GM21717 (cell line): ENCODE data around the gene COQ4.
"Not testable (repeated sequence)": the region's sequence is repeated elsewhere in the genome, so short reads cannot be mapped to it uniquely, and the experiment has no call there.

Experiments
- ATAC-seq: cut with Tn5 transposase; IDR thresholded peaks from one replicate; pipeline ENCODE4 v1.9.1; 2021; ENCODE audit warnings: mild to moderate bottlenecking, moderate library complexity; ENCODE audit not compliant: unreplicated experiment

Gene COQ4

DNA sequence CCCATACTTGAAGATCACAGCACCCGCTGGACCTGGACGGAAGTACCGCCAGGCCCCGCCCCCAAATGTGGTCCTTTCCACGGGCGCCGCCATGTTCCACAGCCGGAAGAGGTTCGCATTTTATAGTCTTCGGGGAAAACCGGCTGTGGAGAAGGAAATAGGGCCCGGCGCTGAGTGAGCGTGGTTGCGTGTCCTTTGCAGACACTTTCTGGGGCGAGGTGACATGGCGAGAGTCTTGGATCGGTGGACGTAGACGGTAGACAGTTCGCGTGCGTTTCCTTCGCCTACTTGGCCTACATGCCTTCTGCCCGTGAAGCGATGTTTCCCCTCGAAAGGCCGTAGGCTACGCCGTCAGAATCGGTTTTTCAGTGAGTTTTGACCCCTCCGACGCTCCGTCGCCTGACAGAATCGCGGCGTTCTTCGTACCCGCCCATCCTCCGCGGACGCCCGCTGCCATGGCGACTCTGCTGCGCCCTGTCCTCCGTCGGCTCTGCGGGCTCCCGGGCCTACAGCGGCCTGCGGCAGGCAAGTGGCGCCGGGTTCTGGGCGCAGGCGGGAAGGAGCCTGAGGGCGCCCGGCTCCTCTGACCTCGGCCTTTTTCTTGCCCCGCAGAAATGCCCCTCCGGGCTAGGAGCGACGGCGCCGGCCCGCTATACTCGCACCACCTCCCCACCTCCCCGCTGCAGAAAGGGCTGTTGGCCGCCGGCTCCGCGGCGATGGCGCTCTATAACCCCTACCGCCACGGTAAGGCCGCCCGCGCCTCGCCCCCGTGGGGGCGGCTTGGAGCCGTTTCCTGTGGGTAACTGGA, at the start of gene COQ4, which contains the start of gene TRUB2:
Gene COQ4 (plus strand): TSS at position 436 of the 808 bp plus-strand sequence. CDS start 20 bp downstream, at position 456.
Gene TRUB2 (minus strand): TSS at position 44 of the 808 bp plus-strand sequence. CDS start 39 bp downstream, at position 5.
- ATAC-seq = peak; percentile 64

DNA sequence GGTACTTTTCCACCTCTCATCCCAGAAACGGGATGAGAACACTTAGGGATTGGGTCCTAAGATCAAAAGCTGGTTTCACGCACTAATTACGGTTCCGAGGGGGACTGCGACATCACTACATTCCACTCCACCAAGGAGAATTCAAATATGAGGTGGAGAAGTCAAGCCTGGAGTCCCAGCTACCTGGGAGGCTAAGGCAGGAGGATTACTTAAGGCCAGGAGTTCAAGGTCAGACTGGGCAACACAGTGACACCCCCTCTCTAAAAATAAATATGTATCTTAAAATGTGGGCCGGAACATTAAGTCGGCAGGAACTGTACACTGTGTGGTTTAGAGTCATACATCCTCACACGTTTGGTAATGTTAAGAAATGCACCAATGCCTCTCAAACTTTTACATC, 48.4 kb upstream of the COQ4 start:
- ATAC-seq = no peak

DNA sequence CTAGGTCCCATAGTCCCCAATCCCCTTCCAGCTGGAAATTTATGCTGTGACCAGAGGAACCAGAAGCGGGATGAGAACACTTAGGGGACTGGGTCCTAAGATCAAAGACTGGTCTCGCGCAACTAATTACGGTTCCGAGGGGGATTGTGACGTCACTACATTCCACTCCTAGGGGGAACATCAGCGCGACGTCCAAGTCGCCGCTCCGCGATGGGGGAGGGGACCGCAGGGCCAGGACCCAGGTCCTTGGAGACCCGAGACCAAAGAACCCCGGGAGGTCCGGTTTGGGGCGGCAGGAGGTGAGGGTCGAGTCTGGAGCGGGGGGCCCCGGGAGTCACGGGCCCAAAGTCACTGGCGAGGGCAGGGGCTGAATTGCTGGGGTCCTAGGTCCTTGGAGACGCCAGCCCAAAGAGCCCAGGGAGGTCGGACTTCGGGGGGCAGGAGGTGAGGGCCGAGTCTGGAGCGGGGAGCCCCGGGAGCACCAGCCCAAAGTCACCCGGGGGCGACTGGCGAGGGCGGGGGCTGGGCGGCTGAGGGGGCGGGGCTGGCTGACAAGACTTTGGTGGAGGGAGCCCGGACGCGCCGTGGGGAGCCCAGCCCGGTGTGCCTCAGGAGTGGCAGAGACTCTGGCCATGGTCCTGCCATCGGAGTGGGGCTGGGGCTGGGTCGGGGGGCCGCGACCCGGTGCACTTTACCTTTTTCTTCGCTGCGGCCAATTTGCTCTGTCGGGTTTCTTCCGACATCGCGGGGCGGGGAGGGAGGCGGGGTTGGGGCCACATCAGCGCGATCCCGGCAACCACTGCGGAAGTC, 47.2 kb upstream of the COQ4 start, which contains the start of gene GOLGA2:
Gene GOLGA2 (minus strand): TSS at position 810 of the 810 bp plus-strand sequence. CDS start 31 bp downstream, at position 779.
- peak; percentile 44 for ATAC-seq

DNA sequence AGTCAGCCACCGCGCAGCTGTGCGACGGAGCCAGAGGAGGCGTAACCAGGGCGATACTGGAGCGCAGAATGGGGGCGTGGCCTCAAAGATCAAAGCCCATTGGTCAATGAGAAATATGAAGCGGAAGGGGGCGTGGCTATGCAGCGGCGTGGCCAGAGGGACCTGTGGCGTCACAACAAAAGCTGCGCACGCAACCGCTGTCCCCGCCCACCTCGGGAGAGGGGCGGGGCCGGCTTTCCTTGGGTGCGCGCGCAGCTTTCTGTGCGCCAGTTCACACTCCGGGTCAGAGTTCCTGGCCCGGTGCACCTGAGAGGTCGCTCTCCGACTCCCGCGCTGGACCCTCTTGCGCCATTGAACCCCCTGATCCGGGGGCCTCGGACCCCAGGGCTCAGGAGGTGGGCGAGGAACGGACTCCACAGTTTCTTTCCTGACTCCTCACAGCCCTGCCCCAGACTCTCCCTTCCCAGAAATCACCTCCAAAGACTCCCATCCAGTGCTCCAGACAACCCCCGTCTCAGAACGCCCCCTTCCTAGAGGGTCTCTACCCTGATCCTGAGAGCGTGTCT, 46.5 kb upstream of the COQ4 start, which contains the start of gene SWI5:
Gene SWI5 (plus strand): TSS at position 269 of the 566 bp plus-strand sequence.
- ATAC-seq = peak; percentile 92

DNA sequence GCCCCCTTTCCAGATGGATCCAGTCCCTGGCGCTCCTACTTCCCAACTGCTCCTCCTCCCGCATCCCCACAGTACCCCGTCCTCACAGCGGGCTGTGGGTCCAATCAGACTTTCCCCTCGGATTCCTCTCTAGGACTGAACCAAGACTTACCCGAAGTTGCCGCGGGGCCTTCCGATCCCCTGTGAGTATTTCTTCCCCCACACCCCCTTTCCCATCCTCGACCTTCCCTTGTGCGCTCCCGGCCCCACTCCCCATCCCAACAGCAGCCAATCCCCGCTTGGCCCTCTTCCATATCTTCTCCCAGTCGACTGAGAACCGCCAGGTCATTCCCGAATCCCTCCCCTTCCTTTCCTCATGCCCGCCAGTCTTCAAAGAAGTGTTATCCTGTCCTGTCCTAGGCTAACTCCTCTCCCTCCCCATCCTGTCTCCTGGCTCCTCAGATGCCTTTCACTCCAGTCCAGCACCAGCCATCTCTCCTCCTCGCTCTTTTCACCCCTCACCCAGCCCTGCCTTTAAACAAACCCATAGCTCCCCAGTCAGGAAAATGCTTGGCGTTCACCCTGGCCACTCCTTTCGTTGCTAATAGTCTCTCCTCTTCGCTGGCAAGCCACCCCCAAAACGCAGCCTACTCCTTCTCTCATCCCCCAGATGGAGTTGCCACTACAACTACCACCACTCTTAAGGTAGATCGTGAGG, 45.9 kb upstream of the COQ4 start:
- no peak for ATAC-seq

DNA sequence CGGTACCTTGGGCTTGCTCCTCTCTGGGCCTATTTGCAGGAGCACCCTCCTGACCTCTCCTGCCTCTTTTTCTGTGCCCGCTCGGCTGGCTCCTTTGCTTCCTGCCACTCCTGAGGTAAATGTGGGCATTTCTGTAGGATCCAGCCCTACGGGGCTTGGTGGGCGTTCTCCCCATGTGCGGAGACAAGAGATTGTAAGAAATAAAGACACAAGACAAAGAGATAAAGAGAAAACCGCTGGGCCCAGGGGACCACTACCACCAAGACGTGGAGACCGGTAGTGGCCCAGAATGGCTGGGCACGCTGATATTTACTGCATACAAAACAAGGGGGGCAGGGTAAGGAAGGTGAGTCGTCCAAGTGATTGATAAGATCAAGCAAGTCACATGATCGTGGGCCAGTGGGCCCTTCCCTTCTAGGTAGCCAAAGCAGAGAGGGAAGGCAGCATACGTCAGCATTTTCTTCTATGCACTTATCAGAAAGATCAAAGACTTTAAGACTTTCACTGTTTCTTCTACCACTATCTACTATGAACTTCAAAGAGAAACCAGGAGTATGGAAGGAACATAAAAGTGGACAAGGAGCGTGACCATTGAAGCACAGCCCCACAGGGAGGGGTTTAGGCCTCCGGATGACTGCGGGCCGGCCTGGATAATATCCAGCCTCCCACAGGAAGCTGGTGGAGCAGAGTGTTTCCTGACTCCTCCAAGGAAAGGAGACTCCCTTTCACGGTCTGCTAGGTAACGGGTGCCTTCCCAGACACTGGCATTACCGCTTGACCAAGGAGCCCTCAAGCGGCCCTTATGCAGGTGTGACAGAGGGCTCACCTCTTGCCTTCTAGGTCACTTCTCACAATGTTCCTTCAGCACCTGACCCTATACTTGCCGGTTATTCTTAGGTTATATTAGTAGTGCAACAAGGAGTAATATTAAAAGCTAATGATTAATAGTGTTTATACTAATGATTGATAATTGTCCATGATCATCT, 43.3 kb upstream of the COQ4 start:
- ATAC-seq = not testable (repeated sequence)

DNA sequence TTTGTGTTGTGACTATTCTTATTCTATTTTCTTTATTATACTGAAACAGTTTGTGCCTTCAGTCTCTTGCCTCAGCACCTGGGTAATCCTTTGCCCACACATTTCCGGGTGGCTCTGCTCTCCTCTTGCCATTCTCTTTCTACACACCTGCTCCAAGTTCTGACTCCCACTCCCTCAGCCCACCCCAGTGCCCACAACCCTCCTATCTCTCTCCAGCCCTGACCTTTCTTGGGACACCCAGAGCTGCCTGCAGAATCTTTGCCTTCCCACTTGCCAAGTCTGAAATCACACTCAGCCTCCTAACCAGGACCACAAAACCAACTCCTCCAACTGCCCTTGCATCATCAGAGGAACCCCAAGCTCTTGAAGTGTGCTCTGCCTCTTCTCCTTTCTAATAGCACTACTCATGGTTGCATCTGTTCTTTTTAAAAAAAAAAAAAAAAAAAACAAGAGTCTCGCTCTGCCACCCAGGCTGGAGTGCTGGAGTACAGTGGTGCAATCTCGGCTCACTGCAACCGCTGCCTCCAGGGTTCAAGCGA, 42.5 kb upstream of the COQ4 start:
- ATAC-seq = no peak

DNA sequence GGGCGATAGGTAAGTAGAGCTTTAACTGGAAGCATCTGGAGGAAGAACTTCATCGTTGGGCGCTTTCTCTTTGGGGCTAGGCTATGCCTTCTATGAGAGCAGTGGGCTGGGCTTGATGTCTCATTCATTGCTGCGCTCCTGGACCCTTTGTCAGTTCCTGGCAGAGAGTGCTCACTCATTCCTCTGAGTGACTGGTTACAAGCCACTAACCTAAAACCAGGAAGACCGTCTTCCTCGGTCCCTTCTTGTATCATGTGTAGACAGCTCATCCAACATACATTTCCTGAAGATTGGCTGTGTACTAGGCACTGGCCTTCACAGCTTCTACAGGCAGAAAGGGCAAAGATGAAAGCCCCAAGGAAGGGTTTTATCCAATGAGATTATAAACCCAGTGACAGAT, 40.1 kb upstream of the COQ4 start:
- ATAC-seq = no peak

DNA sequence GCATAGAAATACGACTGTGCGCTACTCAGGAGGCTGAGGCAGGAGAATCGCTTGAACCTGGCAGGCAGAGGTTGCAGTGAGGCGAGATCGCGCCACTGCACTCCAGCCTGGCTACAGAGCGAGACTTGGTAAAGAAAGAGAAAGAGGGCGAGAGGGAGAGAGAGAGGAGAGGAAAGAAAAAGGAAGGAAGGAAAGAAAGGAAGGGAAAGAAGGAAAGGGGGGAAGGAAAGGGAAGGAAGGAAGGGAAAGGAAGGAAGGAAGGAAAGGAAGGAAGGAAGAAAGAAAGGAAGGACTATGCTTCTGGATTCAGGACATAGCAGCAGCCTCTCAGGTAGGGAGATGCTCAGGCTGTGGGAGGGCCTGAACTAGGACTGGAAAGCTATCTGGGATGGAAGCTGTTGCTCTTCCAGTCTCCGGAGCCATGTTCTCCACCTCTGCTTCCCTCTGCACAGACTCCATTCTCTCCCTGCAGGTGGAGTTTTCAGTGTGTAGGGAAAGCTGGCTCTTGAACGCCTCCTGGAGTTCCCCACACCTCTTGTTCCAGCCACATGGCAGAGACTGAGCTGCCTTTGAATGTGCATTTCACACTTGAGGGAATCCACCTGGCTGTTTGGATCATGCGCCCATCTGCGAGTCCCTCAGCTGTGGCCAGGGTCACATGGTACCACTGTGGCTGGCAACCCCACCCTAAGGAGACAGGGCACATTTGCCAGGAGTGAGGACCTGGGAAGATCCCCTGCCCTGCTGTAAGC, 37.4 kb upstream of the COQ4 start:
- no peak for ATAC-seq

DNA sequence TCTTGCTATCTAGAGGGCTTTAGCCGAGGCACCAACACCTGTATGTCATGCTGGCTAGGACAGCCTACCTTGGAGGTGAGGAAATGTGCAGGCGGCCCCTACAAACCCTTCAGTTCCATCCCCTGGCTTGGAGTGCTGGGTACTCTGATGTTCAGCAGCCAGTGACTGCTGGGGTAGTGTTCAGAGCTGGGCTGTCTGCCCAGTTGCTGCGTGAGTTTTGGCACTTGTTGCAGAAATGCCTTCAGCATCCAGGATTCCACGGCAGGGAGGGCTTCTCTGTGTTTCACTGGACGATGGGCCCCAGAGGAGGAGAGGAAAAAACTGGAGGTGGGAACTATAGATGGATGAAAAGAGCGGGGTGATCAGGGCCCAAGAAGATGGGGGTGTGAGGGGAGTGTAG, 36.2 kb upstream of the COQ4 start:
- ATAC-seq = no peak

DNA sequence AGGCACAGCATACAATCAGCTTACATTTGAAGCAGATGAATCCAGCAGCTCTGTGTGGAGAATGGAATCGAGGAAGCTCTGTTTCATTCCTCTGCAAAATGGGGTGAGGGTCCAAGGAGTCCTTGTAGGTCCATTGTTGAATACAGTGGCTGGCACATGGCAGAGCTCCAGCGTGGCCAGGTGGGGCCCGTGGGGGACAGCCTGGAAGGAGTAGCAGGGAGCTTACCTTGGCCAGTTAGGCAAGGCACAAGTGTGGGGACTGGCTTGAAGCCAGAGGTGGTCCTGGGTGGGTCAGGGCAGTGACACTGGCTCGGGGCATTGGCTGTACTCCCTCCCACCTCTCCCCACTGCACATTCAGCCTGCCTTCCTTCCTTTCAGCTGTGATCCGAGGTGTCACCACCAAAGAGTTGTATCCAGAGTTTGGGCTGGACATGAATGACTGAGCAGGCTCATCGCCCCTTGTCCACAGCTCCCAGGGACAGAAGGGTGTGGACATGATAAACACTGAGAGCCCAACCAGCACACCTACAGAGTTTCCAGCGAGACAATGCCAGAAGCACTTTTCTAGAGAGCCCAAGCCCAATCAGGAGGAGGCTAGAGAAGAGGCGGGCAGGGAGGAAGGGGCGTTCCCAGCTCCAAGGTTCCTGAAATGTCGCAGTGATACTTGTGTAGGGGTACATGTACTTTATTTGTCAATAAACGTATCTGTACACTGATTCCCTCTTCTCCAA, 34.2 kb upstream of the COQ4 start:
- no peak for ATAC-seq

DNA sequence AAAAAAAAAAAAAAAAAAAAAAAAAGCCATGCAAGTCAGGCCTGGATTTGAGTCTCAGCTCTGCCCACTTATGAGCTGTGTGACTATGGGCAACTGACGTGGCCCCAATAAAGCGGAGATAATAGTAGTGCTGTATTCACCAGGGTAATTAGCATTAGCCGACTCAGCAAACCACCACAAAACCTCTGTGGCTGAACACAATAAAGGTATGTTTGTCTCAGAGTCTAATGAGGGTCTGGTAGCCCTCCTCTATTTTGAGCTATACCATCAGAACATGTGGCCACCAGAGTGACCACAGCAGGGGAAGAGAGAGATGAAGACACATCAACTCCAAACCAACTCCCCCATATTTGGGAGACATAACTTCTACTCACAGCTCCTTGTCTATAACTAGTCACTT, 30.6 kb upstream of the COQ4 start:
- no peak for ATAC-seq

DNA sequence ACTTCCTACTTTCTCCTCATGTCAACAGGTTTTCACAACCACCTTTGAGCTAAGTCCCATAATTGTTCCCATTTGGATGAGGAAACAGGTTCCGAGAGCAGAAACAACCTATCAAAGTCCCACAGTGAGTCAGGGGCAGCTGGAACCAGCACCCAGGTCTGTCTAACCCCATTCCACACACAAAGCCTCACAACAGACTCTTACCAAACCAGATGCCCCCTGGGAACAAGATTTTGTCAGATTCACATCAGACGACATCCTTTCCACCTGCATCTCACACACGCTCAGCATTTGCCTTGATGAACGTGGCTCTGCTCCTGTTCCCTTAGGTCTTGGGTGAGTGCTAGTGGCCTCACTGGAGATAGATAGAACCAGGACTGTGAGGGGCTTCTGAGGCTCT, 29.5 kb upstream of the COQ4 start:
- ATAC-seq = no peak

DNA sequence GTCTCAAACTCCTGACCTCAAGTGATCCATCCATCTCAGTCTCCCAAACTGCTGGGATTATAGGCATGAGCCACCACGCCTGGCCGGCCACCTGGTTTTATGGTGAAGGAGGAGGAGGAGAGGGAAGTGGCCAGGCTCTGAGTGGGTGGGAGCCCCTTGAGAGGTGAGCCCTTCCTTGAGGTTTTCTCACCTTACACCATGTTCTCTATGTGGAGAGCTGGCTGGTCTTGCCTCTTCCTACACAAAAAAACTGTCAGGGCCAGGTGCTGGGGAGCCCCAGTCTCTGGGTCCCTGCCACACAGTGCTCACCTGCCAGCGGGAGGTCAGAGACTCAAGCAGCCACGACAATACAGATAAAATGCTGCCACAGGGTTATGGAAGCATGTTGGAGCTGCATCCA, 28.5 kb upstream of the COQ4 start:
- ATAC-seq = no peak

DNA sequence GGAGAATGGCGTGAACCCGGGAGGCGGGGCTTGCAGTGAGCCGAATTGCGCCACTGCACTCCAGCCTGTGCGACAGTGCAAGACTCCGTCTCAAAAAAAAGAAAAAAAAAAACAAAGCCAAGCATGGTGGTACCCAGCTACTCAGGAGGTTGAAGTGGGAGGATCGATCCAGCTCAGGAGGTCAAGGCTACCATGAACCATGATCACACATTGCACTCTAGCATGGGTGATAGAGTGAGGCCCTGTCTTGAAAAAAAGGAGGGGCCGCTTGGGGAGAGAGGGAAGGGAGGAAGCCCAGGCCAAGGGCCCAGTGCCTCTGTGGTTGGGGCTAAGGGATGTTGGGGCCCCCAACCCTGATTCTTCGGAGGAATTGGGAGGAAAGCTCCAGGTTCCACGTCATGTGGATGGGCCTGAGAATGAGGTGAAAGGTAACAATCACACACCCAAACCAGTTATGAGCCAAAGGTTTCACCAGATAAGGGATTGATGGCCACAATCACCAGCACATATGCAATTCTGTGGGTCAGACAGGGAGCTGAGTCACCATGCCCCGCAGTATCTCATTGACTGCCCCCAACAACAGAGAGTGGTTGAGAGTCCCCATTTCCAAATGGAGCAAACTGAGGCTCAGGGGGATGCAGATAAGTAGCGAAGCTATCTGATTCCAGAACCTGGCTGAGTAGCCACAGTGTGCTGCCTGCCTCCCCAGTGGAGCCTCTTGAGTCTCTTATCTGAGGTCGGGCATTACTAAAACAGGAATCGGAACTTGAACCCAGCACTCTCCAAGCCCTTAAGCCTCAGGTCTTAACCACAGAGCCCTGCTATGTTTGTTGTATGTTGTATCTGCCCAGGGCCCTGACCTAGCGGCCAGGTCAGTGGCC, 26.1 kb upstream of the COQ4 start:
- no peak for ATAC-seq

DNA sequence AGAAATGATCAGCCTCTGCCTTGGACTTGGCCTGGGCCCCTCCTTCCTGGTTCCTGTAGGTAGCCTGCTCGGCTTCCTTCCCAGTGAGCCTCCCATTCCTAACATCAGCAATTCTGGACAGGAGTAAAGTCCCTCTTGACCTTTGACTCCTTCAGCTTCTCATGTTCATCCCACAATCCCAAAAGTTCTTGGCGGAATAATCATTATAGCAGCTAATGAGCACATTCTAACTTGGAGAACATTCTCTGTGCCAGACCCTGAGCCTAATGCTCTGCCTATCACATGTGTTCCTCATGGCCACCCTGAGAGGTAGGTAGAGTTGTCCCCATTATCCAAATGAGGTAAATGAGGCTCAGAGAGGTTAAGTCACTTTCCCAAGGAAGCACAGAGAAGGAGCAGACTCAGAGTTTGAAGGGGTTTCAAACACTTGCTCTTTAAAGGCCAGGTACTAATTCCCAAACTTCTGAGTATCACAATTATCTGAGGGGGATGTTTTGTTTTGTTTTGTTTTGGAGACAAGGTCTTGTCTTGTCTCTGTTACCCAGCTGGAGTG, 25.3 kb upstream of the COQ4 start:
- no peak for ATAC-seq
